Gastrocnemius medialis (tissue), 4 donors: Measurements from ENCODE around the gene SERPINB6. TPM values are rescaled to one million over a fixed set of nuclear protein-coding genes. Genes with fewer than 3 reads are reported as not detected.
"Not testable (repeated sequence)": the region's sequence is repeated elsewhere in the genome, so short reads cannot be mapped to it uniquely, and the experiment has no call there.

ENCODE experiments used
- ATAC-seq, 2 donors: fragments of 150-250 bp; one replicate each; pipeline ENCODE4 v1.9.1; 2016
- DNase-seq, 2 donors: peaks; one replicate each; pipeline ENCODE4 v3.0.0-alpha.2; 2019
- H3K27ac ChIP-seq, 4 donors: fragments of 200-600 bp; sonication (generic); 1 replicate in 1 of 4; 2 replicates in 3 of 4; pipeline ENCODE4 v1.5.1; 2016 to 2018; ENCODE audit warnings: mild to moderate bottlenecking in 2 of 4, moderate library complexity in 1 of 4
- H3K27me3 ChIP-seq, 3 donors: fragments of 200-600 bp; sonication (generic) in 2 of 3; 1 replicate in 1 of 3; 2 replicates in 2 of 3; pipeline versions ENCODE4 v1.5.1 to v1.6.0; 2016 to 2019; ENCODE audit warnings: mild to moderate bottlenecking in 1 of 3, moderate library complexity in 1 of 3
- H3K36me3 ChIP-seq, 2 donors: fragments of 200-600 bp; sonication (generic) in 1 of 2; one replicate each; pipeline ENCODE4 v1.5.1; 2017 to 2018
- H3K4me1 ChIP-seq, 2 donors: fragments of 200-600 bp; sonication (generic) in 1 of 2; one replicate each; pipeline ENCODE4 v1.5.1; 2016 to 2017; ENCODE audit warnings: mild to moderate bottlenecking in 2 of 2
- H3K4me3 ChIP-seq, 4 donors: fragments of 200-600 bp; sonication (generic) in 3 of 4; 1 replicate in 1 of 4; 2 replicates in 3 of 4; pipeline ENCODE4 v1.5.1; 2016 to 2019; ENCODE audit warnings: mild to moderate bottlenecking in 2 of 4
- H3K9me3 ChIP-seq, 3 donors: fragments of 200-600 bp; sonication (generic) in 2 of 3; 1 replicate in 1 of 3; 2 replicates in 2 of 3; pipeline ENCODE4 v1.5.1; 2016 to 2019
- CTCF ChIP-seq, 5 experiments: fragments of 450-650 bp in 3 of 5; fragments of 200-600 bp in 2 of 5; sonication (generic) in 2 of 5; IDR thresholded peaks in 4 of 5; conservative IDR thresholded peaks in 1 of 5; 1 replicate in 4 of 5; 2 replicates in 1 of 5; pipeline ENCODE4 v1.5.1; 2016 to 2019; ENCODE audit warnings: antibody characterized with exemption in 5 of 5, mild to moderate bottlenecking in 3 of 5, moderate library complexity in 3 of 5
- POLR2A ChIP-seq, 2 donors: fragments of 450-650 bp; IDR thresholded peaks; one replicate each; pipeline ENCODE4 v1.6.1; 2017; ENCODE audit warnings: antibody characterized with exemption in 2 of 2, mild to moderate bottlenecking in 2 of 2, moderate library complexity in 2 of 2
- in situ Hi-C, 4 donors: fragments of 200-750 bp; cut with MboI; loops; one replicate each; pipeline versions ENCODE4 v1.15.0 to v1.8.0; 2017; ENCODE audit warnings: low sequenced_read_pairs in 4 of 4
- intact Hi-C: fragments of 100-400 bp; cut with DNase I; formaldehyde crosslinking; loops from one replicate; pipeline ENCODE4 v1.15.1; 2023; ENCODE audit warnings: low total_unique reads
- total RNA-seq, 4 donors: library from RNA; depleted of rRNA; stranded (reverse); fragments of >200 nt; gene quantifications; one replicate each; pipeline versions ENCODE4 v1.1.0 to v1.2.3, GENCODE V29; 2016

SERPINB6 gene
- total RNA-seq, 4 donors from 2014 or later: 114 to 260 (median 189) TPM

GRCh38 chr6:2942914-2943563, 28.3 kb downstream of the SERPINB6 start:
- H3K4me1 ChIP-seq: peaks cover 35 to 43% of the 10 kb centered on the region in 2 donors
- DNase-seq (no peak), ATAC-seq (no peak)
- peaks cover 0 to 2% of the 10 kb centered on the region in 2 donors for H3K36me3 ChIP-seq
- no peaks in the 10 kb centered on the region for H3K9me3 ChIP-seq
- peak overlapping the region in 2 of 4 donors; percentile 12 to 54 for H3K27ac ChIP-seq
- intact Hi-C loops: no loop called here
- in situ Hi-C loops: no loop called here
- H3K4me3 ChIP-seq: no peak overlapping the region
- H3K27me3 ChIP-seq: no peaks in the 10 kb centered on the region
- TF ChIP-seq CTCF (IDR thresholded peaks at IDR 0.05 in 4 of 5, conservative IDR thresholded peaks at IDR 0.05 in 1 of 5): no peak
- no peak for TF ChIP-seq POLR2A (IDR thresholded peaks at IDR 0.05)

GRCh38 chr6:2942116-2942515, 29.3 kb downstream of the SERPINB6 start:
- H3K36me3 ChIP-seq, in situ Hi-C loops, intact Hi-C loops, H3K4me3 ChIP-seq, ATAC-seq, H3K9me3 ChIP-seq, H3K27me3 ChIP-seq, DNase-seq: not testable (repeated sequence)
- Histone ChIP-seq H3K4me1 (peaks cover 29 to 37% of the 10 kb centered on the region in 2 donors), H3K27ac (peak overlapping the region in 1 of 4 donors; percentile 12)

- Histone ChIP-seq H3K4me3 (no peak overlapping the region), H3K27ac (no peak overlapping the region), H3K36me3 (no peaks in the 10 kb centered on the region), H3K9me3 (no peaks in the 10 kb centered on the region), H3K27me3 (no peaks in the 10 kb centered on the region), H3K4me1 (peaks cover 17 to 31% of the 10 kb centered on the region in 2 donors)
- in situ Hi-C loops (no loop called here), intact Hi-C loops (no loop called here)
- no peak for TF ChIP-seq CTCF (IDR thresholded peaks at IDR 0.05 in 4 of 5, conservative IDR thresholded peaks at IDR 0.05 in 1 of 5)
- TF ChIP-seq POLR2A (IDR thresholded peaks at IDR 0.05): no peak
- no peak for DNase-seq
- no peak for ATAC-seq
These were observed 30.5 kb downstream of the SERPINB6 start for GRCh38 chr6:2940851-2941250.

GRCh38 chr6:2940010-2940850, 31.1 kb downstream of the SERPINB6 start:
- Histone ChIP-seq H3K9me3 (no peaks in the 10 kb centered on the region), H3K36me3 (no peaks in the 10 kb centered on the region), H3K4me1 (peaks cover 13 to 27% of the 10 kb centered on the region in 2 donors), H3K27me3 (no peaks in the 10 kb centered on the region), H3K27ac (no peak overlapping the region), H3K4me3 (no peak overlapping the region)
- ATAC-seq (no peak), DNase-seq (no peak)
- in situ Hi-C loops (no loop called here), intact Hi-C loops (no loop called here)
- TF ChIP-seq POLR2A (IDR thresholded peaks at IDR 0.05) (no peak), CTCF (IDR thresholded peaks at IDR 0.05 in 4 of 5, conservative IDR thresholded peaks at IDR 0.05 in 1 of 5) (no peak)

GRCh38 chr6:2939315-2940009, 31.9 kb downstream of the SERPINB6 start:
- Histone ChIP-seq H3K4me1 (peaks cover 10 to 19% of the 10 kb centered on the region in 2 donors), H3K27ac (no peak overlapping the region), H3K4me3 (no peak overlapping the region), H3K36me3 (no peaks in the 10 kb centered on the region), H3K27me3 (no peaks in the 10 kb centered on the region), H3K9me3 (no peaks in the 10 kb centered on the region)
- ATAC-seq: no peak
- DNase-seq: no peak
- intact Hi-C loops: no loop called here
- TF ChIP-seq CTCF (IDR thresholded peaks at IDR 0.05 in 4 of 5, conservative IDR thresholded peaks at IDR 0.05 in 1 of 5): no peak
- TF ChIP-seq POLR2A (IDR thresholded peaks at IDR 0.05): no peak
- in situ Hi-C loops: loop anchor here in 2 of 4 donors (10.0 kb wide), 2 partner anchors 95 to 155 kb away; partner anchors contain the start of gene SERPINB1 (in 2 of the 2)
